ENCODE measurements around the gene TMPRSS11E.
"Not testable (repeated sequence)": the region's sequence is repeated elsewhere in the genome, so short reads cannot be mapped to it uniquely, and the experiment has no call there.

The TMPRSS11E gene

DNA sequence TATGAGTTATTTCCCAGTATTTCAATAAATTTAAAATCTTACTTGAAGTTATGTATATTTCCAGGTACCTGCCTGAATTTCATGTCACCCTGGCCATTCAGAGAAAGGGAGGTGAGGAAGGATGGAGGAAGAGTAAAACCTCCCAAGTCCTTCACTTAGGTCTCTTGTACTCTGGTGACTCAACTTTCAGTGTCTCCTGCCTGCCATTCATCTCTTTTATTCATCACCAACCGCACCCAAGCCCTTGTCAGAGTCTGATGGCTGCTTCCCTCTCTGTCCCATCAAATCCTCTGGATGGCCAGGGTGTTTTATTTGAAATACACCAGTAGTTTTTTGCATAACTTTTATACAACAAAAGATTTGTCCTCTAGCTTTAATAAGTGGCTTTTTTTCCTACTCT is 17.8 kb downstream of the TMPRSS11E start:
- H3K27me3 ChIP-seq (ENCODE audit: control insufficient read depth, insufficient read depth, low read length): no peaks in the 10 kb centered on the region
- no peak overlapping the region for H3K4me3 ChIP-seq (ENCODE audit: low read length)
- H3K9ac ChIP-seq (ENCODE audit: low read length): no peak overlapping the region
- no peaks in the 10 kb centered on the region for H3K4me1 ChIP-seq (ENCODE audit: control insufficient read depth, insufficient read depth, low read length)
- no peaks in the 10 kb centered on the region for H3K9me3 ChIP-seq (ENCODE audit: control insufficient read depth, low read length)
- no peaks in the 10 kb centered on the region for H3K36me3 ChIP-seq (ENCODE audit: control insufficient read depth, insufficient read depth, low read length)

DNA sequence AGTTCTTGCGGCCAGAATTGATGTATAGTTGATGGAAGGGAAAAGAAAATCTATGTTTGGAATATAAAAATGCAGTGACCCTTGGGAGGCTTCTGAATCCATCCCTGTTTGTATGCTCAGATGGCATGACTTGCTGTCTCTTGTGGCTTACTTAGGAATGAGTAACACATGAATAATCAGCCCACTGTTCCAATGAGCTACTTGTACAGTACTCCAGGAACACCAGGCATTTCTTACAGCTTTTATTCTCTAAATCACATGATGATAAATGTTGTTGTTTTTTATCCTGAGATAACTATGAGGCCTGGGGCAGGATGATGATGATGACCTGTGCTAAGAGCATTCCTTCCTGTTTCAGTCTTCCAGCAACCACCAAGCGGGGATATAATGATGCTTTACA is 18.9 kb downstream of the TMPRSS11E start:
- Histone ChIP-seq H3K36me3 (ENCODE audit: control insufficient read depth, insufficient read depth, low read length) (no peaks in the 10 kb centered on the region), H3K27me3 (ENCODE audit: control insufficient read depth, insufficient read depth, low read length) (no peaks in the 10 kb centered on the region), H3K9ac (ENCODE audit: low read length) (no peak overlapping the region), H3K4me3 (ENCODE audit: low read length) (no peak overlapping the region), H3K9me3 (ENCODE audit: control insufficient read depth, low read length) (no peaks in the 10 kb centered on the region), H3K4me1 (ENCODE audit: control insufficient read depth, insufficient read depth, low read length) (no peaks in the 10 kb centered on the region)

DNA sequence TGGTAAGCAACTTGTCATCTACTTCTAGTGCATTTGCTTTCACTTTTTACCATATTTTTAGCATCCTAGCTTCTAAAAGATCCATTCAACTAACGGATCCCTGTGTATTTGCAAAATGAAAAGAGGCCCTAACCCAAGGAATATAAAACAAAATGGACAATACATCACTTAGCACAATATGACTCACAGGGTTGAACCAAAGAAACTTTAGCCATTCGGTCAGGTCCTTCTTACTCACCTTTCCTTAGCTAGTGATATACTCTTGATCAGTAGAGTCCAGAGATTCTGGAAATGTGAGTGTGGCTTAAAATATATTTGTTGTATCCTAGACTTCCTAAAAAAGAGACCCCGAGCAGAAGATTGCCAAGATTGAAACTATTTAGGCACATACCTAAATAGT is 19.5 kb downstream of the TMPRSS11E start:
- Histone ChIP-seq H3K9me3 (ENCODE audit: control insufficient read depth, low read length) (no peaks in the 10 kb centered on the region), H3K36me3 (ENCODE audit: control insufficient read depth, insufficient read depth, low read length) (no peaks in the 10 kb centered on the region), H3K4me3 (ENCODE audit: low read length) (no peak overlapping the region), H3K27me3 (ENCODE audit: control insufficient read depth, insufficient read depth, low read length) (no peaks in the 10 kb centered on the region), H3K9ac (ENCODE audit: low read length) (no peak overlapping the region), H3K4me1 (ENCODE audit: control insufficient read depth, insufficient read depth, low read length) (no peaks in the 10 kb centered on the region)

DNA sequence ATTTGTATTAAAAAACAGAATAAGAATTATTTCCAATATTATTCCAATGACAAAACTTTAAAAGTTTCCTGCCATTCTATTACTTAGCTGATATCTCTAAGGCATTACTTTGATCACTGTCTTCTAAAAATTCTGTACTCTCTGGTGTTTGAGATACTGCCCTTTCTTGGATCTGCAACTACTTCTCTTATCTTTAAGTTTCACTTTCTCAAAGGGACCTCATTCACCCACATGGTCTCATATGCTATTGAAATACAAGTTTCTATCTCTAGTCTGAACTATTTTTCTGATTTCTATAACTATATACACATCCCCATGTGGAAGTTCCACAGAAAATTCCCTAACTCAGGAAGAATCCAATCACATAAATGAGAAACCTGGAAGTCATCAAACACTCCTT is 22.2 kb downstream of the TMPRSS11E start:
- Histone ChIP-seq H3K4me1 (ENCODE audit: control insufficient read depth, insufficient read depth, low read length) (no peaks in the 10 kb centered on the region), H3K27me3 (ENCODE audit: control insufficient read depth, insufficient read depth, low read length) (no peaks in the 10 kb centered on the region), H3K9ac (ENCODE audit: low read length) (no peak overlapping the region), H3K9me3 (ENCODE audit: control insufficient read depth, low read length) (no peaks in the 10 kb centered on the region), H3K4me3 (ENCODE audit: low read length) (no peak overlapping the region), H3K36me3 (ENCODE audit: control insufficient read depth, insufficient read depth, low read length) (no peaks in the 10 kb centered on the region)

DNA sequence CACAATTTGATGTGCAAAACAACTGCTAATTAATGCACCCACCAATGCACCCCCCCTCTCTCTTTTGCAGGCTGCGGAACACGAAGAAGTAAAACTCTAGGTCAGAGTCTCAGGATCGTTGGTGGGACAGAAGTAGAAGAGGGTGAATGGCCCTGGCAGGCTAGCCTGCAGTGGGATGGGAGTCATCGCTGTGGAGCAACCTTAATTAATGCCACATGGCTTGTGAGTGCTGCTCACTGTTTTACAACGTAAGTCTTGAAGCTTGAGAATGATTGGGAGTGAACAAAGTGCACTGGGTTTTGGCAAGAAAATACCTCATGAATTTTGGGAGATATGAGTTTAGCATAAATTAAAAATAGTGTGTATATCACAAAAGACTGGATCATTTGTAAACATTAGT is 28.9 kb downstream of the TMPRSS11E start:
- H3K36me3 ChIP-seq (ENCODE audit: control insufficient read depth, insufficient read depth, low read length): no peaks in the 10 kb centered on the region
- no peak overlapping the region for H3K9ac ChIP-seq (ENCODE audit: low read length)
- no peaks in the 10 kb centered on the region for H3K27me3 ChIP-seq (ENCODE audit: control insufficient read depth, insufficient read depth, low read length)
- H3K9me3 ChIP-seq (ENCODE audit: control insufficient read depth, low read length): no peaks in the 10 kb centered on the region
- no peak overlapping the region for H3K4me3 ChIP-seq (ENCODE audit: low read length)
- H3K4me1 ChIP-seq (ENCODE audit: control insufficient read depth, insufficient read depth, low read length): no peaks in the 10 kb centered on the region

DNA sequence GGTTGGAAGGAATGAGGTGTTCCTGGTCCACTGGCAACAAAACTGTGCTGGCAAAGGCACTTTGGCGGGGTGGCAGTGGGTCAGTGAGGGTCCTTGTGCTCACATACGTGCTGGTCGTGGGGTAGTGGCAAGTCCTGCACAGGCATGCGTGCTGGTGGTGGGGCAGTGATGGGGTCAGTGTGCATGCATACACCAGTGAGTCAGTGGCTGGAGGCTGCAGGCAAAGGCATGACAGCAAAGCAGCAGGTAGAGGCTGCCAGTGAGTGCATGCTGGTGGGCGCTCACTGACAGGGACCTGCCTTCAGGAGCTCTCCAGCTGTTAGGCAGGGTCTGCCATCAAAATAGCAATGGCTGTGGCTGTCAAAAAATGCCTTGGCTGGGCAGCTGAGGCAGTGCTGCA is 42.1 kb downstream of the TMPRSS11E start:
- no peaks in the 10 kb centered on the region for H3K36me3 ChIP-seq (ENCODE audit: control insufficient read depth, insufficient read depth, low read length)
- H3K9me3 ChIP-seq (ENCODE audit: control insufficient read depth, low read length): no peaks in the 10 kb centered on the region
- H3K4me1 ChIP-seq (ENCODE audit: control insufficient read depth, insufficient read depth, low read length): no peaks in the 10 kb centered on the region
- H3K27me3 ChIP-seq (ENCODE audit: control insufficient read depth, insufficient read depth, low read length): no peaks in the 10 kb centered on the region
- no peak overlapping the region for H3K9ac ChIP-seq (ENCODE audit: low read length)
- H3K4me3 ChIP-seq (ENCODE audit: low read length): no peak overlapping the region

DNA sequence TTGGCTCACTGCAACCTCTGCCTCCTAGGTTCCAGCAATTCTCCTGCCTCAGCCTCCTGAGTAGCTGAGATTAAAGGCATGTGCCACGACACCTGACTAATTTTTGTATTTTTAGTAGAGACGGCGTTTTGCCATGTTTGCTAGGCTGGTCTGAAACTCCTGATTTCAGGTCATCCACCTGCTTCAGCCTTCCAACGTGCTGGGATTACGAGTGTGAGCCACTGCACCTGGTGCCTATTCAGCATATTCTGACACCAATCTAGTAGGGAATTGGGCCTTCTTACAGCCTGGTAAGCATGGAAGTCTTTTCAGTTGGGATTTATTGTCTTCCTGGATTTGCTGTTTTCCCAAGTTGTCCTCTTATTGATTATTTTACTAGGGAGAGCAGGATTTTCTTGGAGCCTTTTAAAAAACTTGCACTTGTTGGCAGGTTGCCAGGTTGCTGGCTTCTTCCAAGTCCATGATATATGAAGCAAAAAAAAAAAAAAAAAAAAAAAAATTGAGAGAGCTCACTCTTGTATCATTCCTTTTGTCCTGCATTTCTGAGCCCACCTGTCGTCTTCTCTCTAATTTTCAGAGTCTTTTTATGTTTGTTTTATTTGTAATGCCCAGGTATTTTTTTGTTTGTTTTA is 43.7 kb downstream of the TMPRSS11E start:
- Histone ChIP-seq H3K9ac (ENCODE audit: low read length) (no peak overlapping the region), H3K4me3 (ENCODE audit: low read length) (no peak overlapping the region), H3K27me3 (ENCODE audit: control insufficient read depth, insufficient read depth, low read length) (no peaks in the 10 kb centered on the region), H3K36me3 (ENCODE audit: control insufficient read depth, insufficient read depth, low read length) (no peaks in the 10 kb centered on the region), H3K9me3 (ENCODE audit: control insufficient read depth, low read length) (no peaks in the 10 kb centered on the region), H3K4me1 (ENCODE audit: control insufficient read depth, insufficient read depth, low read length) (no peaks in the 10 kb centered on the region)

DNA sequence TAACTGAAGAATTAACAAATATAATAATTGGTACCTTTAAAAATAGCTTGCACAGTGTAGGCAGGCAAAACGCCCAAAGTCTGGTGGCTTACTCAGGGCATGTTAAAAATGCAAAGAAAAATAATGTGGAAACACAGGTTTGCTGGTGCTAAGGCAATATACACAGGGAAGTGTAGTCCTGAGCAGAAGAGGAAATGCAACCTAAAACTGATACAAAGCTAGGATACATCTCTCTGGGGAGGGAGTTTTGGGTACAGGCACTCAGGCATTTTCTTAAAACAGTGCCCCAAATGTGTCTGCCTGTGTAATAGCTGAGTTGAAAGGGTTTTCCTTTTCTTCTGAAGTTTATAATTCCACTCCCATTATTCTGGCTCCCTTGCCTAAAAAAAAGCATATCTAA is 47.4 kb downstream of the TMPRSS11E start:
- no peak overlapping the region for H3K4me3 ChIP-seq (ENCODE audit: low read length)
- no peaks in the 10 kb centered on the region for H3K27me3 ChIP-seq (ENCODE audit: control insufficient read depth, insufficient read depth, low read length)
- no peaks in the 10 kb centered on the region for H3K36me3 ChIP-seq (ENCODE audit: control insufficient read depth, insufficient read depth, low read length)
- H3K4me1 ChIP-seq (ENCODE audit: control insufficient read depth, insufficient read depth, low read length): no peaks in the 10 kb centered on the region
- no peaks in the 10 kb centered on the region for H3K9me3 ChIP-seq (ENCODE audit: control insufficient read depth, low read length)
- H3K9ac ChIP-seq (ENCODE audit: low read length): no peak overlapping the region

DNA sequence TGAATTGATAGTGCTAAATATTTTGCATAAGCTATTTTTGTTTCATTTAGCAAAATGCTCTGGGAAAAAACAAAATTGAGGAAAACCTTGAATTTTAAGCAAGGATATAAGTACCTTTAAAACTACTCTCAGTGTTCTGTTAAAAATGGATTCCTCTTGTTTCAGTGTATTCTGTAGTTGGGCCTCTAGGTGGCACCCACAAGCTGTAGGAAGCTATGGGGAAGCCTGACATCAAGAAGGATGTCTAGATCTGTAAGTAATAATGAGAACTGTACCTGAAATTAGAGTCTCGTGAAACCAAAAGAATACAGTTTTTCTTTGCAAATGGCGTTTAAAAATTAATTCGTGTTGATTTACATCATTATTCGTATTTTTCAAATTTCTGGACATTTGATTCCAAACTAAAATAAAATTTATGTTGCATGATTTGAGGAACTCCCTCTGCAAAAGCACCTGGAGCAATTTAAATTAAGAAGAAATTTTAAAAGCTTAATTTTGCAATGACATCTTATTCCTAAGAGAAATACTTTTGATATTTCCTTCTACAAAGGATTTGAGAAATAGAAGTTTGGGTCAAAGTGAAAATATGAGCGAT is 51.2 kb downstream of the TMPRSS11E start:
- no peak overlapping the region for H3K9ac ChIP-seq (ENCODE audit: low read length)
- no peaks in the 10 kb centered on the region for H3K36me3 ChIP-seq (ENCODE audit: control insufficient read depth, insufficient read depth, low read length)
- no peaks in the 10 kb centered on the region for H3K9me3 ChIP-seq (ENCODE audit: control insufficient read depth, low read length)
- H3K4me3 ChIP-seq (ENCODE audit: low read length): no peak overlapping the region
- no peaks in the 10 kb centered on the region for H3K27me3 ChIP-seq (ENCODE audit: control insufficient read depth, insufficient read depth, low read length)
- no peaks in the 10 kb centered on the region for H3K4me1 ChIP-seq (ENCODE audit: control insufficient read depth, insufficient read depth, low read length)

DNA sequence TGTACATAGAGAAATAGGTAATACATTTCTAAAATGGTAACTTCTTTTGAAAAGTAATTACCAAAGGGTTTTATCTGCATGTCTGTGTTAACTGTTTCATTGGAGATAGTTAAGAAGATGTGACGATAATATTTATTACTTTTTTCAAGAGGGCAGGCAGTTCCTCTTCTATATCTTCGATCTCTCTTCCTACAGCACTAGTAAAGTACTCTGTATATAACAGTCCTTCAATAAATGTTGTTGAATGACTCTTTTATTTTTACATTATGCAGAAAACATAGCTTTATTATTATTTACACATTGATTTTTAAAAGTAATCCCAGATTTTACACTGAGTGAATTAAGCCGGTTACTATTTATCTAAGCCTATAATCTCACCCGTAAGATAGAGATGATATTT is 51.8 kb downstream of the TMPRSS11E start:
- Histone ChIP-seq H3K9me3 (ENCODE audit: control insufficient read depth, low read length) (no peaks in the 10 kb centered on the region), H3K4me3 (ENCODE audit: low read length) (no peak overlapping the region), H3K4me1 (ENCODE audit: control insufficient read depth, insufficient read depth, low read length) (no peaks in the 10 kb centered on the region), H3K36me3 (ENCODE audit: control insufficient read depth, insufficient read depth, low read length) (no peaks in the 10 kb centered on the region), H3K9ac (ENCODE audit: low read length) (no peak overlapping the region), H3K27me3 (ENCODE audit: control insufficient read depth, insufficient read depth, low read length) (no peaks in the 10 kb centered on the region)

DNA sequence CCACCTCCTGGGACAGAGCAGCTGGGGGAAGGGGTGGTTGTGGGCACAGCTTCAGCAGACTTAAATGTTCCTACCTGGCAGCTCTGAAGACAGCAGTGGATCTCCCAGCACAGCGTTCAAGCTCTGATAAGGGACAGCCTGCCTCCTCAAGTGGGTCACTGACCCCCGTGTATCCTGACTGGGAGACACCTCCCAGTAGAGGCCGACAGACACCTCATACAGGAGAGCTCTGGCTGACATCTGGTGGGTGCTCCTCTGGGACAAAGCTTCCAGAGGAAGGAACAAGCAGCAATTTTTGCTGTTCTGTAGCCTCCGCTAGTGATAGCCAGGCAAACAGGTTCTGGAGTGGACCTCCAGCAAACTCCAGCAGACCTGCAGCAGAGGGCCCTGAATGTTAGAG is 56.2 kb downstream of the TMPRSS11E start:
- H3K4me1 ChIP-seq (ENCODE audit: control insufficient read depth, insufficient read depth, low read length): not testable (repeated sequence)

DNA sequence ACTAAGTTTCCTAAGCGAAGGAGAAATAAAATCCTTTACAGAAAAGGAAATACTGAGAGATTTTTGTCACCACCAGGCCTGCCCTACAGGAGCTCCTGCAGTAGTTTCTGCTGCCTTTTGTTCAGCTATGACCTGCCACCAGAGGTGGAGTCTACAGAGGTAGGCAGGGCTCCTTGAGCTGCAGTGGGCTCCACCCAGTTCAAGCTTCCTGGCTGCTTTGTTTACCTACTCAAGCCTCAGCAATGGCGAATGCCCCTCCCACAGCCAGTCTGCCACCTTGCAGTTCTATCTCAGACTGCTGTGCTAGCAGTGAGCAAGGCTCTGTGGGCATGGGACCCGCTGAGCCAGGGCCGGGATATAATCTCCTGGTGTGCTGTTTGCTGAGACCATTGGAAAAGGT is 57.6 kb downstream of the TMPRSS11E start:
- not testable (repeated sequence) for H3K9me3 ChIP-seq (ENCODE audit: control insufficient read depth, low read length); H3K27me3 ChIP-seq (ENCODE audit: control insufficient read depth, insufficient read depth, low read length); H3K4me1 ChIP-seq (ENCODE audit: control insufficient read depth, insufficient read depth, low read length); H3K9ac ChIP-seq (ENCODE audit: low read length); H3K4me3 ChIP-seq (ENCODE audit: low read length); H3K36me3 ChIP-seq (ENCODE audit: control insufficient read depth, insufficient read depth, low read length)

More for the DNA sequence above, 56.2 kb downstream of the TMPRSS11E start:
- not testable (repeated sequence) for H3K4me3 ChIP-seq (ENCODE audit: low read length); H3K9ac ChIP-seq (ENCODE audit: low read length); H3K9me3 ChIP-seq (ENCODE audit: control insufficient read depth, low read length); H3K27me3 ChIP-seq (ENCODE audit: control insufficient read depth, insufficient read depth, low read length); H3K36me3 ChIP-seq (ENCODE audit: control insufficient read depth, insufficient read depth, low read length)

DNA sequence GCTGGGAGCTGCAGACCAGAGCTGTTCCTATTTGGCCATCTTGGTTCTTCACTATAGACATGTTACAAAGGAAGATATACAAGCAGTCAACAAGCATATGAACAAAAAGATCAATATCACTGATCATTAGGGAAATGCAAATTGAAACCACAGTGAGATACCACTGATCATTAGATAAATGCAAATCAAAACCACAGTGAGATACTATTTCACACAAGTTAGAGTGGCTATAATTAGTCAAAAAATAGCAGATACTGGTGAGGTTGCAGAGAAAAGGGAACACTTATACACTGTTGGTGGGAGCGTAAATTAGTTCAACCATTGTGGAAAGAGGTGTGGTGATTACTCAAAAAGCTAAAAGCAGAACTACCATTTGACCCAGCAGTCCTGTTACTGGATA is 58.2 kb downstream of the TMPRSS11E start:
- not testable (repeated sequence) for H3K4me3 ChIP-seq (ENCODE audit: low read length); H3K27me3 ChIP-seq (ENCODE audit: control insufficient read depth, insufficient read depth, low read length); H3K4me1 ChIP-seq (ENCODE audit: control insufficient read depth, insufficient read depth, low read length); H3K9ac ChIP-seq (ENCODE audit: low read length); H3K36me3 ChIP-seq (ENCODE audit: control insufficient read depth, insufficient read depth, low read length); H3K9me3 ChIP-seq (ENCODE audit: control insufficient read depth, low read length)
